Upper lobe of left lung (tissue), 6 donors: ENCODE results near the gene PIGM. TPM values are rescaled to one million over a fixed set of nuclear protein-coding genes. Genes with fewer than 3 reads are reported as not detected.

Experiments used
- ATAC-seq, 2 donors: fragments of 200-7000 bp; cut with Tn5 transposase; one replicate each; pipeline ENCODE4 v1.9.1; 2022; ENCODE audit warnings: mild to moderate bottlenecking in 2 of 2, moderate library complexity in 2 of 2; ENCODE audit not compliant: low FRiP score in 2 of 2
- DNase-seq, 2 donors: peaks; one replicate each; pipeline ENCODE4 v3.0.0-alpha.2; 2019 to 2020
- H3K27ac ChIP-seq, 4 donors: fragments of 200-600 bp; sonication (generic); one replicate each; pipeline ENCODE4 v1.5.1; 2016 to 2019
- H3K27me3 ChIP-seq, 4 donors: fragments of 200-600 bp; sonication (generic); one replicate each; pipeline ENCODE4 v1.5.1; 2017 to 2019
- H3K36me3 ChIP-seq, 4 donors: fragments of 200-600 bp; sonication (generic); one replicate each; pipeline ENCODE4 v1.5.1; 2016 to 2019
- H3K4me1 ChIP-seq, 4 donors: fragments of 200-600 bp; sonication (generic); one replicate each; pipeline ENCODE4 v1.5.1; 2018 to 2019
- H3K4me3 ChIP-seq, 4 donors: fragments of 200-600 bp; sonication (generic); one replicate each; pipeline ENCODE4 v1.5.1; 2017 to 2019; ENCODE audit warnings: mild to moderate bottlenecking in 2 of 4, moderate library complexity in 1 of 4
- H3K9me3 ChIP-seq, 4 donors: fragments of 200-600 bp; sonication (generic); one replicate each; pipeline ENCODE4 v1.5.1; 2018 to 2019
- CTCF ChIP-seq, 6 experiments: fragments of 450-650 bp in 4 of 6; fragments of 200-600 bp in 2 of 6; sonication (generic) in 2 of 6; IDR thresholded peaks; one replicate each; pipeline ENCODE4 v1.5.1; 2016 to 2019; ENCODE audit warnings: antibody characterized with exemption in 6 of 6
- EP300 ChIP-seq, 4 donors: sonication (generic); formaldehyde crosslinking; IDR thresholded peaks; one replicate each; pipeline ENCODE4 v1.5.1; 2017; ENCODE audit warnings: antibody characterized with exemption in 4 of 4, control low read depth in 2 of 4
- POLR2A ChIP-seq, 4 donors: fragments of 450-650 bp; IDR thresholded peaks; one replicate each; pipeline ENCODE4 v1.5.1; 2016 to 2017; ENCODE audit warnings: antibody characterized with exemption in 4 of 4, mild to moderate bottlenecking in 2 of 4
- POLR2AphosphoS5 ChIP-seq, 2 donors: sonication (generic); formaldehyde crosslinking; IDR thresholded peaks; one replicate each; pipeline ENCODE4 v1.5.1; 2017; ENCODE audit warnings: antibody characterized with exemption in 2 of 2
- WGBS, 2 donors: methylation state at CpG; one replicate each; pipeline ENCODE4 v1.1.5; 2017 to 2018; 5-methylcytosine and 5-hydroxymethylcytosine counted together
- total RNA-seq, 6 donors: library from RNA; depleted of rRNA in 4 of 6; stranded (reverse); fragments of >200 nt in 4 of 6; gene quantifications; one replicate each; pipeline versions ENCODE4 v1.1.0 to v1.2.1, GENCODE V29; 2016 to 2021
- donor health status: DM: no; HTN: no; CAD: no; lungs with moderate emphysema.
- donor health status: DM: no; HTN: yes; CAD: no; lungs with severe emphysema.

PIGM gene
- total RNA-seq, 6 donors from 2014 or later = 2.8 to 6.5 (median 6.0) TPM

- H3K9me3 ChIP-seq = no peaks in the 10 kb centered on the region
- no peak for DNase-seq
- H3K4me1 ChIP-seq = no peaks in the 10 kb centered on the region
- H3K36me3 ChIP-seq = no peaks in the 10 kb centered on the region
- TF ChIP-seq POLR2AphosphoS5 (IDR thresholded peaks at IDR 0.05) = no peak
- no peak for TF ChIP-seq CTCF (IDR thresholded peaks at IDR 0.05)
- no peak for TF ChIP-seq EP300 (IDR thresholded peaks at IDR 0.05)
- TF ChIP-seq POLR2A (IDR thresholded peaks at IDR 0.05) = no peak
- no peak overlapping the region for H3K27ac ChIP-seq
- ATAC-seq = no peak
- H3K4me3 ChIP-seq = no peak overlapping the region
- no peaks in the 10 kb centered on the region for H3K27me3 ChIP-seq
- WGBS, 2 donors = 43 to 44% methylated on average over 1 of the region's 1 CpG
These were observed 14.2 kb downstream of the PIGM start for GRCh38 chr1:160017592-160017991.

GRCh38 chr1:160011781-160012180, 20.0 kb downstream of the PIGM start:
- WGBS, 2 donors = 75 to 80% methylated on average over 3 of the region's 3 CpGs
- H3K27ac ChIP-seq = no peak overlapping the region
- DNase-seq = no peak

GRCh38 chr1:160009801-160010200, 22.0 kb downstream of the PIGM start:
- no peak overlapping the region for H3K4me3 ChIP-seq
- ATAC-seq = no peak
- no peak for TF ChIP-seq CTCF (IDR thresholded peaks at IDR 0.05)
- TF ChIP-seq POLR2AphosphoS5 (IDR thresholded peaks at IDR 0.05) = no peak
- TF ChIP-seq POLR2A (IDR thresholded peaks at IDR 0.05) = no peak
- TF ChIP-seq EP300 (IDR thresholded peaks at IDR 0.05) = no peak
- 44 to 56% methylated on average over 2 of the region's 2 CpGs for WGBS, 2 donors
- no peak for DNase-seq
- H3K27ac ChIP-seq = no peak overlapping the region
- no peaks in the 10 kb centered on the region for H3K27me3 ChIP-seq
- H3K4me1 ChIP-seq = no peaks in the 10 kb centered on the region
- H3K36me3 ChIP-seq = no peaks in the 10 kb centered on the region
- H3K9me3 ChIP-seq = no peaks in the 10 kb centered on the region

More at GRCh38 chr1:160011781-160012180, 20.0 kb downstream of the PIGM start:
- TF ChIP-seq POLR2AphosphoS5 (IDR thresholded peaks at IDR 0.05) (no peak), POLR2A (IDR thresholded peaks at IDR 0.05) (no peak), CTCF (IDR thresholded peaks at IDR 0.05) (no peak), EP300 (IDR thresholded peaks at IDR 0.05) (no peak)
- no peak for ATAC-seq
- Histone ChIP-seq H3K4me1 (no peaks in the 10 kb centered on the region), H3K4me3 (no peak overlapping the region), H3K36me3 (no peaks in the 10 kb centered on the region), H3K9me3 (no peaks in the 10 kb centered on the region), H3K27me3 (no peaks in the 10 kb centered on the region)

- Histone ChIP-seq H3K4me3 (no peak overlapping the region), H3K27ac (no peak overlapping the region), H3K9me3 (no peaks in the 10 kb centered on the region), H3K4me1 (no peaks in the 10 kb centered on the region), H3K27me3 (no peaks in the 10 kb centered on the region), H3K36me3 (no peaks in the 10 kb centered on the region)
- TF ChIP-seq EP300 (IDR thresholded peaks at IDR 0.05) = no peak
- no peak for TF ChIP-seq CTCF (IDR thresholded peaks at IDR 0.05)
- TF ChIP-seq POLR2A (IDR thresholded peaks at IDR 0.05) = no peak
- TF ChIP-seq POLR2AphosphoS5 (IDR thresholded peaks at IDR 0.05) = no peak
- DNase-seq = peak in 1 of 2 donors; percentile 27
- WGBS, 2 donors = 34 to 72% methylated on average over 2 of the region's 2 CpGs
- ATAC-seq = no peak
These were observed 22.7 kb downstream of the PIGM start for GRCh38 chr1:160009081-160009480.

- Histone ChIP-seq H3K9me3 (no peaks in the 10 kb centered on the region), H3K36me3 (no peaks in the 10 kb centered on the region), H3K27ac (no peak overlapping the region), H3K27me3 (no peaks in the 10 kb centered on the region), H3K4me1 (no peaks in the 10 kb centered on the region), H3K4me3 (no peak overlapping the region)
- DNase-seq = no peak
- ATAC-seq = peak in 1 of 2 donors; percentile 58
- TF ChIP-seq POLR2AphosphoS5 (IDR thresholded peaks at IDR 0.05) (no peak), POLR2A (IDR thresholded peaks at IDR 0.05) (no peak), EP300 (IDR thresholded peaks at IDR 0.05) (no peak), CTCF (IDR thresholded peaks at IDR 0.05) (peak; percentile 60 to 83 (median 71))
- 57 to 61% methylated on average over 3 of the region's 3 CpGs for WGBS, 2 donors
These were observed 24.1 kb downstream of the PIGM start for GRCh38 chr1:160007577-160008200.
